COLO829 (cell line): ENCODE data around the gene ARHGEF26.

ENCODE experiments used
- DNase-seq: peaks from one replicate; pipeline ENCODE4 v3.0.0; 2012; ENCODE audit warnings: low spot score

The ARHGEF26 gene

DNA sequence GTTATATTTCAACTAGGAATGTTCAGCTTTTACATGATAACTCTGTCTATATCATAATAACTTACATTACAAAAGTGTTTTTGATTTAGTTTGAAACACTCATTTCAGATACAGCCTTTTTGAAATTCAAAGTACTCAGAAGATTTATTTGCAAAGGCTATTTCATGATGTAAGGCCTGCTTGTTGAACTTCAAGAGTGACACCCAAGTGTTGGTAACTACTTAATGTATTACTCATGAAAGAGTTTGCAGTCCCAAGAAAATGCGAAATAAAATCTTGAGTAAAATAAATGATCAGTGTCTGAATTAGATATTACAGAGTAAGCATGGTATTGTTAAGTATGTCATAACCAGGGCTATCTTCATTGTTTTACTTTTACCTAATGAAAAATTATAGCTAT lies 35.3 kb downstream of the ARHGEF26 start:
- DNase-seq: no peak

- no peak for DNase-seq
Observed at GRCh38 chr3:154161806-154162205, 40.6 kb downstream of the ARHGEF26 start.

DNA sequence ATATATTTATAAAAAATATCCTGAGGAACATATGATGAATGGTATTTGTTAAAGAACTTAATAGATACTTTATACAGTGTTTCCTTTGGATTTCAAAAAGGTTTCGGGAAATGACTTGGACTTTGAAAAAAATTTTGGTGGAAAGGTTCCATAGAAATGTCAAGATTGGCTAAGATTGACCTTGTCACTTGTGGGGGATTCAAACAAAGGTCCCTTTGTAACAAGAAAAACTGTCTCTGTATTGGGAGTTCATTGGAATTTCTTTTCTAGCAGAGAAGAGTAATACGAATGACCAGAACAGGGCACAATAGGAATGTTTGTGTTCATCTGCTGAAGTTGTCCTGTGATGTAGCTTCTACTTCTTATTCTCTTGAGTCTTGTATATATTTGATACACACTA lies 43.2 kb downstream of the ARHGEF26 start:
- peak; percentile 93 for DNase-seq

GRCh38 chr3:154168998-154169795 lies 48.0 kb downstream of the ARHGEF26 start:
- no peak for DNase-seq

- no peak for DNase-seq
Observed at GRCh38 chr3:154169796-154170110, 48.6 kb downstream of the ARHGEF26 start.

DNA sequence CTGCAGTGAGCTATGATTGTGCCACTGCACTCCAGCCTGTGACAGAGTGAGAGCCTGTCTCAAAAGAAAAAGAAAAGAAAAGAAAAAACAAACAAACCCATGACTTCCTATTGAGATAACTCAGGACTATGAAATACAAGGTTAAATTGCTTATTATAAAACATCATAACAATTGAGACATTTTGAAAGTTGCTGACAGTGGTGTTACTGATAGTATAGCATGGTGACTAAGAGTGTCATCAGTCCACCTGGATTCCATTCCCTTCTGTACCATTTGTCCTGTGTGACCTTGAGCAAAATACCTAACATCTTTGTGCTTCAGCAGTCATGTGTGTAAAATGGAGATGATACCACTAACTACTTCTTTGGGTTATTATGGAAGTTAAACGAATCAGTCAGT lies 49.1 kb downstream of the ARHGEF26 start:
- no peak for DNase-seq

DNA sequence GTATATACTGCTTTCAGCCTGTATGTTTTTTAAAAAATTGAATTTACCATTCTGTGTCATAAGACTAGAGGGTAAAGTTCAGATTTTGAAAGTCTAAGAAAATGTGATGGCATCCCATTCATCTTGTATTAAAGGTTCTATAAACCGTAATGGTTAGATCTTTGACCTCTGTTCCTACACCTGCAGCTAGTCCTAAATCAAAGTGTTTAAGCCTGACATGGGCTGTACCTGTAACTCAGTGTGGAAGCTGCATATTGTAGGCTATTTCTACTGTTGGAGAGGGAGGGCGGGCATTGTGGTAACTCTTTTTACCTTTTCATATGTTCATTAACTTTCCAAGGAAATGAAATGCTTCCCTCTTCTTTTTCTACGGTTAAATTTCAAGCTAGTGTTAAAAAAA lies 53.9 kb downstream of the ARHGEF26 start:
- no peak for DNase-seq

- DNase-seq: no peak
Observed at GRCh38 chr3:154176036-154176435, 54.8 kb downstream of the ARHGEF26 start.

DNA sequence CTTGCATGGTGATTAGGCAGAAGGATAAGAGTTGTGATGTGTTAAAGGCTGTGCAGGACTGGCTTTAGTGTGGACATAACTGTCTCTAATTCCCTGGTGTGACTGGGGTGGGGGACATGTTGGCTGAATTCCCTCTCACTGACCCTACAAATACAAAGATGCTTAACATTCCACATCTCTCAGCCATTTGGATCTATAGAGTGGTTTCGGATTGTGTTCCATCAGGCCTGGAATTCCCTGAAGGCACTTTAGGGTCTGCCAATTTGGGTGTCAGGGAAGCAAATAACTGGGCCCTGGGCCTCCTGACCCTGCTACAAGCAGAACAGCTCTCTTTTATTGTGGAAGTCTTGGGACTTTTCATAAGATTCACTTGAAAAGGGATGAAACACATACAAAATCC lies 56.2 kb downstream of the ARHGEF26 start:
- no peak for DNase-seq

DNA sequence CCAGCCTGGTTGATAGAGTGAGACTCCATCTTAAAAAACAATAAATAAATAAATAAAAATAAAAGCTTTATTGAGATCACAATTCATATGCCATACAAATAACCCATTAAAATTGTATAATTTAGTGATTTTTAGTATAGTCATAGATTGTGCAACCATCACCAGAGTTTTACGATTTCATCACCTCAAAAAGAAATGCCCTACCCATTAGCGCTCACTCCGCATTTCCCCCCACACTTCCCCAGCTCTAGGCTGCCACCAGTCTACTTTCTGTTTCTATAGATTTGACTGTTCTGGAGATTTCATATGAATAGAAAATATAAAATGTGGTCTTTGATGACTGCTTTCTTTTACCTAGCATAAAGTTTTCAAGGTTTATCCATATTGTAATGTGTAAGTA lies 57.0 kb downstream of the ARHGEF26 start:
- no peak for DNase-seq

- no peak for DNase-seq
Observed at GRCh38 chr3:154180836-154181691, 59.9 kb downstream of the ARHGEF26 start.

GRCh38 chr3:154182322-154182922 lies 61.2 kb downstream of the ARHGEF26 start:
- no peak for DNase-seq

DNA sequence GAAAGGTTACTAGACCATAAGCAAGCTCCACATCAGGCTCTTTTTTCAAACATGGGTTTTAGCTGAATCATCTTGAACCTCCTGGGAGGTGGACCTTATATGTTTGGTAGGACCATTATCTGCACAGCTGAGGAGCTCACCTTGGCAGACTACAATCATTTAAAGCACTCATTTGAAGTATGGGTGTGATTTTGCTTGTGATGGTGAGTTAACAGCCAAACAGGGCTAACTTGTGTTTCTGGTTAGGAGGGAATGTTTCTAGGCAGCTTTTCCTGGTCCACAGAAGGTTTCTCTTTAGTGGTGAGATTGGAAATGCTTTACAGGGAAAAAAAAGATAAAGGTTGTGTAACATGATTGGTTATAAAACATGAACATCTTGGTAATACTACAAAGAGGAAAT lies 61.8 kb downstream of the ARHGEF26 start:
- no peak for DNase-seq

- no peak for DNase-seq
Observed at GRCh38 chr3:154184582-154184981, 63.4 kb downstream of the ARHGEF26 start.

DNA sequence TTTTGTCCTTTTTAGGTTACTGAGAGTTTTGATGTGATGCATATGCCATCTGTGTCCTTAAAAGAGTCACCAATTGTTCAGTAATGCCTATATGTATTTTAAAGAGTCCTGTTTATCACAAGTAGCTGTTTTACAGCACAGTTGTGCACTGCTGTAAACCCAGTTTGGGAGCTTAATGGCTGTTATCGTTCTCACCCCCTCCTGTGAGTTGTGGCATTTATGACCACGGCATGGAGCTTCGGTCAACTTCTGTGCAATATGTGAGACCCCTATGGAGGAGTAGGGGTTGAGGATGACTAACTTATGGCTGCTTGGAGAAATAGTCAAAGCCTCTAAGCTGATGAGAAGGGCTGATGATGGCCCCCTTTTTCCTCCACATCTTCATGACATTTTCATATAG lies 67.2 kb downstream of the ARHGEF26 start:
- no peak for DNase-seq

DNA sequence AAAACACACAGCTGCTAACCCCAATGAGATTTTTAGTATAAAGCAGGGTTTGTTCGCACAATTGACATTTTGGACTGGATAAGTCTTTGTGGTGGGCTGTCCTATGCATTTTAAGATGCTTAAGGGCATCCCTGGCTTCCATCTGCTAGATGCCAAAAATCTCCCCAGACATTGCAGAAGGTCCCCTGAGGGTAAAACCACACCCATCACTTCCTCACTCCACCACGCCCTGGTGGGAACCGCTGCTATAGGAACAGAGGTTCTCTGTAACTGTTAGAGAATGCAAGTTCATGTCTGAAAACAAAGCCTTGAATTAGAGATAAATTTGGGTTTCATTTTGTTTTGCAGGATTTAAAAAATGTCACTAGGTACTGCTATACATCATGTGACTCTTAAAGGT lies 67.7 kb downstream of the ARHGEF26 start:
- peak; percentile 61 for DNase-seq

GRCh38 chr3:154191520-154191919 lies 70.3 kb downstream of the ARHGEF26 start:
- DNase-seq: no peak

GRCh38 chr3:154192225-154192624 lies 71.0 kb downstream of the ARHGEF26 start:
- no peak for DNase-seq

DNA sequence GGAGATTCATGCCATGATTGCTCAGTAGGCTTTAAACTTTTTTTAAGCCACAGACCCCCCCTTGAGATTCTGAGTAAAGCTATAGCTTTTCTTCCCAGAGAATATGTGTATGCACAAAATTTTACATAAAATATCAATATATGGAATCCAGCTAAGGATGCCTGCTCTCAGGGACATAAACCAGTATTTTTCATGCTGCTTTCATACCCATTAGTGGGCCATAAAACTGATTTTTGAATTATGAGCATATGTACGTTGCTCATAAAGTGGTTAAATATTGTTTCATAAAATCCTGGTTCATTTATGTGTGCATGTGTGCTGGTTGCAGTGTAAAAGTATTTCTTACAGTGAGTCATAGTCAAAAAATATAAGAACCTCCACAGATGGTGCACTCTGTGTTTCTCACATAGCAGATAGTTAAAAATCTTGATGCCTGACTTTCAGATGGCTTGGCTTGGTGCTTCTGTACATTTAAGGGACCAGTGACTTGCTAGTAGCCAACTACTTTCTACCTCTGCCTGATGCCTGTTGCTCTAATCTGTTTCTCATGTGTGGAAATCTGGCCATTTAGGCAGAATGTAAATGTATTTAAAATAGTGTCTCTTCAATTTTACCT lies 71.9 kb downstream of the ARHGEF26 start:
- no peak for DNase-seq

DNA sequence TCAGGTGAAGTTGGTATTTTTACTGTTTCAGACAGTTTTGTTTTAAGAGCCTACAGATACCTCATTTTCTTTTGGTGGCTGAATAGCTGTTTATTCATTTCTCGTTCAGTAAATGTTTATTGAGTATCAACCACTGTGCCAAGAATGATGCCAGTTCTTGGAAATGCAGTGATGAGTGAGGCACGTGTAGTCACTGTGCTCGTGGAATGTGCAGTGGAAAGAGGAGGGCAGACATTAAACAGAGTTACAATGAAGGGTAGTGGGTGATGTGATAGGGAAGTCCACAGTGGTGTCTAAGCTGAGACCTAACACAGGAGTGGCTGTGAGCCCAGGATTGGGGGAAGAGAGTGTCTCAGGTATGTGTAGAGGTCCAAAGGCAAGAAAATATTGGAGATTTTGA lies 73.7 kb downstream of the ARHGEF26 start:
- DNase-seq: no peak

DNA sequence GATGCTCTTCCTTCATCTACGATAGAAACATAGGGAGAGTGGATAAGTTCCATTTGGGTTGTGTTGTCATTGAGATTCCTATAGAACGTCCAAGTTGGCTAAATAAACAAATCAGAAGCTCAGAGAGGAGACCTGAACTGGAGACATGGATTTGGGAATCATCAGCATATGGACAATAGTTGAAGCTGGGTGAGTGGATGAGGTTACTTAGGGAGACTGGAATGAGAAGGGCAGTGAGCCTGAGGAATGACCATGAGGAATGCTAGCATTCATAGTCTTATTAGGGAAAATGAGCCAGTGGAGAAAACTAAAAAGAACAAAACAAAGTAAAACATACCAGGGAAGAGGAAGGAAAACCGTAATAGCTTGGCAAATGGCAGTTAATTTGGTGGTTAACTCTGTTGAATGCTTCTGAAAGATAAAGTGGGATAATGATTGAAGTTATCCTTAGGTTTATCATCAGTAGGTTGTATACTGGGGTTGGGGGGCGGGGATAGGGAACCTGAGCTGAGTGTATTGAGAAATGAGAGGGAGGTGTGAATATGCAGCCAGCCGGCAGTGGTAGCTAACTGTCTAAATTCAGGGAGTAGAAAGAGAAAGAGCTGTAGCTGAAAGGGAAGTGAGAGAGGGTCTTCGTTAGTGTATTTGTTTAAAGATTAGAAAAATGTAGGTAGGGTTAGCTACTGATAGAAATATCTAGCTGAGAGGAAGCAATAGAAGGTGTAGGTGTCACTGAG lies 74.6 kb downstream of the ARHGEF26 start:
- no peak for DNase-seq

DNA sequence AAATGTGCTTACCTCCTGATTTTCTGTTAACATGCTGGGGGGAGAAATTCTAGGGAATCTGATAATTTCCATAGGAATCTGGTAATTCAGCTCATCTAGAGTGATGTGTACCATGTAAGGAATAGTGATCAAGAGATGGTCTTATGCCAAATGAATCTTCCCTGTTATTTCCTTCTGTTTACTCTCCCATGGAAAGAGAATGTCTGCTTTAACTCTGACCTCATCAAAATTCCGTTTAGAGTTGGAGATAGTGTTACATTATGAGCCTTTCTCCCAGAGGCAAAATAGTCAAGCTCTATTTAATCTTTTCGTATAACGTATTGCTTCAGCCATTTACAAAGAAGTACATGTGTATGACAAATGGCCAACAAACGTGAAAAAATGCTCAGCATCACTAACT lies 76.6 kb downstream of the ARHGEF26 start:
- DNase-seq: no peak
